VCaP (cell line): Measurements from ENCODE around the gene MUS81.

Experiments
- H3K27ac ChIP-seq: fragments of 450-650 bp; 2 replicates; pipeline ENCODE4 v1.5.1; 2017
- TF ChIP-seq, protein P1 (sequence below): fragments of 450-650 bp; conservative IDR thresholded peaks from 2 replicates; pipeline ENCODE4 v1.5.1; 2017; ENCODE audit warnings: mild to moderate bottlenecking, moderate library complexity

The MUS81 gene

DNA sequence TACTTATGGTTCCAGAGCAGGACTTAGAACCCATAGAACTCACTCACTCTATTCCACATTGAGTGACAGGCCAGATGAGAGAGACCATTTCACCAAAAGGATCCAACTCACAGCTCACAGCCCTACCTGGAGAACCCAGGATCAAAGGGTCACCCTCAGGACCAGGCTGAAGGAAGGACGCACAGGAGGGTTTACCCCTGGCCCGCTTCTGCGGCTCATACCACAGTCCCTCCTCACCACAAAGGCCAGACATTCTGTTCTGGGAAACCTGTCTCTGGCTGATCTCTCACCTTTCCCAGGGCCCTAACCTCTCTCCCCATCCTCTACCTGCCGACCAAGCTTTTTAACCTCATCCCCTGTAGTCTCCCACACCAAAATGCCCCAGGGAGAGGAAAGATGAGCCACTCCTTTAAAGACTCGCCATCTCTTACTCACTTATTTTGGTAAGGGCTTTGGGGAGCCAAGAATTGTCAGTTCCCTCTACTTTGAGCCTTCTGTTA lies 35.3 kb downstream of the MUS81 start:
- TF ChIP-seq, protein P1, sequence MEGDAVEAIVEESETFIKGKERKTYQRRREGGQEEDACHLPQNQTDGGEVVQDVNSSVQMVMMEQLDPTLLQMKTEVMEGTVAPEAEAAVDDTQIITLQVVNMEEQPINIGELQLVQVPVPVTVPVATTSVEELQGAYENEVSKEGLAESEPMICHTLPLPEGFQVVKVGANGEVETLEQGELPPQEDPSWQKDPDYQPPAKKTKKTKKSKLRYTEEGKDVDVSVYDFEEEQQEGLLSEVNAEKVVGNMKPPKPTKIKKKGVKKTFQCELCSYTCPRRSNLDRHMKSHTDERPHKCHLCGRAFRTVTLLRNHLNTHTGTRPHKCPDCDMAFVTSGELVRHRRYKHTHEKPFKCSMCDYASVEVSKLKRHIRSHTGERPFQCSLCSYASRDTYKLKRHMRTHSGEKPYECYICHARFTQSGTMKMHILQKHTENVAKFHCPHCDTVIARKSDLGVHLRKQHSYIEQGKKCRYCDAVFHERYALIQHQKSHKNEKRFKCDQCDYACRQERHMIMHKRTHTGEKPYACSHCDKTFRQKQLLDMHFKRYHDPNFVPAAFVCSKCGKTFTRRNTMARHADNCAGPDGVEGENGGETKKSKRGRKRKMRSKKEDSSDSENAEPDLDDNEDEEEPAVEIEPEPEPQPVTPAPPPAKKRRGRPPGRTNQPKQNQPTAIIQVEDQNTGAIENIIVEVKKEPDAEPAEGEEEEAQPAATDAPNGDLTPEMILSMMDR = no peak
- no peak overlapping the region for H3K27ac ChIP-seq

DNA sequence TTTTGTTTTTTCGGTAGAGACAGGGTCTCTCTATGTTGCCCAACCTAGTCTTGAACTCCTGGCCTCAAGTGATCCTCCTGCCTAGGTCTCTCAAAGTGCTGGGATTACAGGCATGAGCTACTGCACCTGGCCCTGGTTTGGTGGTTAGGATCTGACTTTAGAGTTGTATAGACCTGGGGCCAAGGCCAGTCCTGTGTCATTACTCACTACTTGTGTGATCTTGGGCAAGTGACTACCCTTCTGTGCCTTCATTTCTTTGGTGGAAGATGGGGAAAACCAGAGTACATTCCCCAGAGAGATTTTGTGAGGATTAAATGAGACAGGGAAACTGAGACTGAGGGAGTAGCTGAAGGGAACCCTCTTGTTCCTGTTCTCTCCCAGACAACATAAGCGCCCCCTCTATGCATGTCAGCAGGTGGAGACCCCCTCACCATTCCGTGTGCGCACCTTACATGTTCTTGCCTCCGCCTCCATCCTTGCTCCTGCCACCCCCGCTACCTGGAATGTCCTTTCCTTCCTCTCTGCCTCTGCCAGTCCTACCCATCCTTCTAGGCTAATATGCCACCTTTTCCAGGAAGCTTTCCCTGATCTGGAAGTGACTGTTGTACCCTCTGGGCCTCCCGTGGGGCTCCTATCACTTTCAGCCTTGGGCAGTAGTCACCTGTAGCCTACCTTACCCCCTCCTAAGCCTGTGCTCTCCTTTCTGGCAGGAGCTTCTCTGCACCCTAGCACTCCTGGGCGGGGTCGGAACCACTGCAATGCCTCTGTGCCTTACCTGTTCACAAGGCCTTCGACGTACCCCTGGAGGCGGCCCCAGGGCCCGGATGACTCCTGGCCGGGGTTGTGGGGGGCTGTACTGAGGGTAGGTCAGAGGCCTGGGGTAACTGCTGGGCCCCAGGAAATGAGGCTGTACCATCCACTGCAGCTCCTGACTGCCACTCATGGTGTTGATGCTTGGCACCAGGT lies 36.1 kb downstream of the MUS81 start:
- H3K27ac ChIP-seq = no peak overlapping the region
- TF ChIP-seq, protein P1 = no peak

DNA sequence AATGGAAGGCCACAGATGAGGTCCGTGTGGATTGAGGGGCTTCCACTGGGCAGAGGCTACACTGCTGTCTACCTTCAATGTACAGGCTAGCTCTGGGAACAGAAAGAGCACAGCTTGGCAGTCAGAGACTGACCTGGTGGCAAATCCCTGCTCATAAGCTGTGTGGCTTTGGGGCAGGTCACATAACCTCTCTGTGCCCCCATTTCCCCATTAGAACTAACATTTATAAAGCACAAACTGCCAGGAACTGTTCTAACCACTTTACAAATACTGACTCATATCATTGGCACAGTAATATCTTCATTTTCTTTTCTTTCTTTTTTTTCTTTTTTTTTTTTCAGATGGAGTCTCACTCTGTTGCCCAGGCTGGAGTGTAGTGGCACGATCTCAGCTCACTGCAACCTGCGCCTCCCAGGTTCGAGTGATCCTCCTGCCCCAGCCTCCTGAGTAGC lies 36.8 kb downstream of the MUS81 start:
- TF ChIP-seq, protein P1 = no peak
- no peak overlapping the region for H3K27ac ChIP-seq

DNA sequence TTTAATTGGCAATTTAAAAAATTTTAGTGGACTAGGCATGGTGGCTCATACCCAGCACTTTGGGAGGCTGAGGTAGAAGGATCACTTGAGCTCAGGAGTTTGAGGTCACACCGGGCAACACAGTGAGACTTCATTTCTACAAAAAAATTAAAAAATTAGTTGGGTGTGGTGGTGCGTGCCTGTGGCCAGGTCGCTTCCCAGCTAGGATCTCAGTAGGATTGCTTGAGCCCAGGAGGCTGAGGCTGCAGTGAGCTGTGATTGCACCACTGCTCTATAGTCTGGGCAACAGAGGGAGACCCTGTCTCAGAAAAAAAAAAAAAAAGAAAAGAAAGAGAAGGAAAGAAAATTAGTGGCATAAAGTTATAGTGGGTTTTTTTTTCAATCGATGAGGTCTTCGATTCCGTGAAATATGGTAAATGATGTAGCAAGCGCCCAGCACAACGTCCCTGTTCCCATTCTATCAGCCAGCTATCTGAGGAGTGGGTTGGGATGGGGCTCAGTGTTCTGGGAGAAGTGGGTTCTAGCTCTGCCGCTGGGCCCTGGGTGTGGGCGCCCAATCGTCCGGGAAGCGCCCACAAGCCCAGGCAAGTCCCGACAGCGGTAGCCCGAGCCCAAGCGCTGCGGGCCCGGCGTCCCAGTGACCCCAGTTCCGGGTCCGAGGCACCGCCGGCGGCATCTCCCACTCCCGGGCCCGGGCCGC lies 38.6 kb downstream of the MUS81 start:
- no peak overlapping the region for H3K27ac ChIP-seq
- TF ChIP-seq, protein P1 = no peak

DNA sequence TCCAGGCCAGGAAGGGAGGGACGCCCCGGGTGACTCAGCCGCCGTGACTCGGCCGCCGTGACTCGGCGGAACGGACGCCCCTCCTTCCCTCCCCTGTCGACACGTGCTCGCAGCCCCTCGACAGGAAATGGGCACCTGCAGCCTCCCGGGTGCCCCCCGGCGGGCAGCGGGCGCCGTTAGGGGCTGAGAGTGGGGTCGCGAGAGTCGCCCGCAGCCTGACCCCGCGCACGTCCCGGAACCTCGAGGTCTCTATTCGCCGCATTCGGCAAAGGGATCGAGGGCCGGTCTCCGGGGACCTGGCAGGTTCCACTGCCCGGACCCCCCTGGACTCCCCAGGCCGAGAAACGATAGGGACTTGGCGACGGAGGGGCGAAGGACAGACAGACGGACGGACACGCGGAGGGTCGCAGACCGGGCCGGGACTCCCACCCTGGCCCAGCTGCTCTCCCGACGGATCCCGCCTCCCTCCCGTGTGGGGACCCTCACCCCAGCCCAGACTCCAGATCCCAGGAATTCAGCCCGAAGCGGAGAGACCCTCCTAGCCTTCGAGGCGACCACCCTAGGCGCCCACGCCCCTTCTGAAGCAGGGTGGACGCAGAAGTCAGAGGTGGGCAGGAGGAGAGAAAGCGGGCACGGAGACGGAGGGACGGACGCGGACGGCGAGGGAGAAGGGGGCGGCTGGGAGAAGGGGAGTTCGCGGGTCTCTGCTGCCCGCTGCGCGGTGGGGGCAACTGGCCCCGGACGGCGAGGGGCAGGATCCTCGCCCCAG lies 39.3 kb downstream of the MUS81 start:
- peak overlapping the region; percentile 33; the same call in 1 of the 2 replicates for H3K27ac ChIP-seq

DNA sequence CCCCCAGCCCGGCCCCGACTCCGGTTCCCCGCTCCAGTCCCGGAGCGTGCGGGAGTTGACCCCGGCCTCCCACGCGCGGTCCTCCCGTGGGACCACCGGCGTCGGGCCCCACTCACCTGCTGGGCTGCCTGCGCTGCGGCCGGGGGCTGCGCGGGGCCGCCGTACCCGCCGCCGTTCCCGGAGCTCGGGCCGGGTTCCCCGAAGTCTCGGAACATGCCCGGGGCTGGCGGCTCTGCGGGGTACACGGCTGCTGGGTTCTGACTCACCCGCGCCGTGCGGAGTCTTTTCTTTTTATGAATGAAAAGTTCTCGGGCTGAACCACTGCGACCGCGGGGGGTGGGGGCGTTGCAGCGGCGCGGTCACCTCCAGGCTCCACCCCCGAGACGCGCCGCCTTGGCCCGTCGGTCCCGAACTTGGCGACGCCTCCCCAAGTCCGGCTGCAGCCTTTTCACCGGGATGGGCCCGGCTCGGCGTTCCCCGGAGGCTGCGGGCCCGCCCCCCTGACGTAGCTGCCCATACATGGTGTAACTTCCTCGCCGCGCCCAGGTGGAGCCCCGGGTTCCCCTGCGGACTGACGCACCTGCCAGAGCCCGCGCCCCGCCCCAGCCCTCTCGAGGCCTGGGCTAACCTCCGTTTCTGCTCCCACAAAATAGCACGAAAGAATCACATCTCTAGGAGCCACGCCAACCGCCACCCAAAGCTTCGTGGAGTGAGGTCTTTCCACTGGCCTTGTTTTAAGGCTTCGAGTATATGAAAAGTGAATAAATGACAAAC lies 40.1 kb downstream of the MUS81 start, which contains the start of gene FOSL1:
TSS of gene FOSL1 (minus strand) at position 264 of the 774 bp plus-strand sequence. CDS start at position 215, 49 bp downstream.
- TF ChIP-seq, protein P1 = no peak
- peak within 1 kb of the TSS; percentile 33; the same call in 1 of the 2 replicates for H3K27ac ChIP-seq

More for the DNA sequence above, 39.3 kb downstream of the MUS81 start:
- TF ChIP-seq, protein P1 = no peak
